Ovary (tissue), 3 donors: ENCODE data around the gene EZR.

Experiments used
- POLR2A ChIP-seq: fragments of 450-650 bp; IDR thresholded peaks from one replicate; pipeline ENCODE4 v1.6.1; 2017; ENCODE audit warnings: antibody characterized with exemption, mild to moderate bottlenecking, moderate library complexity
- TF ChIP-seq, protein P1 (sequence below), 3 donors: fragments of 450-650 bp in 2 of 3; fragments of 200-600 bp in 1 of 3; IDR thresholded peaks; one replicate each; pipeline versions ENCODE4 v1.5.1 to v1.8.0; 2016 to 2022; ENCODE audit warnings: antibody characterized with exemption in 3 of 3, mild to moderate bottlenecking in 1 of 3
- donor health status: DM: no; HTN: no; CAD: no.

DNA sequence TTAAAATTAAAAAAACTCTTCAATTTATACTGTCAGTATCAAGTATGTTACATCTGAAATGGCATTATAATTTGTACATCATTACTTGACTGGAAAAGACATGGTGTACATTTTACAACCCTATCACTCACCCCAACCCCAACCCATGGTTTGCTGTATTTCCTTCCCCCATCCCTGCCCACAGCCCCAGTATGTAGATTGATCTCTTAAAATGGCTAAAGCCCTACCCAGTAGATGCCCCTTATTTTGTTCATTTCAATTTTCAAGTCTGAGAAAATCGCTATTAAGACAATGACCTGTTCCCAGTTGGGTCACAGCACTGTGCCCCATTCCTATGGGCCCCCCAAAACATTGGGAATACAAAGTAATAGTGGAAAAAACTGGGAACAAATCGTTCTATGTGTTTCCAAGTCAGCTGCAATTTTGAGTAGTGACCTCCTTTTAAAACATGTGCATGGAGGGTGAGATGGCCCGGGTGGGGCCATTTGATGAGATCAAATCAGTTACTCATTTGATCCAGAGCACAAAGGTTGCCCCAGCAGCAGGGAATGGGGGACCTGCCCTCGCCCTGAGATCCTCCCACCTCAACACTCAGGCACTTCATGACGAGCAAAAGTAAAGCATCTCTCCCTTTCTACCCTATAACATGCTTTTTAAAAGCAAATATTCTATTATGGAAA, 13.3 kb downstream of the EZR start:
- TF ChIP-seq, protein P1, sequence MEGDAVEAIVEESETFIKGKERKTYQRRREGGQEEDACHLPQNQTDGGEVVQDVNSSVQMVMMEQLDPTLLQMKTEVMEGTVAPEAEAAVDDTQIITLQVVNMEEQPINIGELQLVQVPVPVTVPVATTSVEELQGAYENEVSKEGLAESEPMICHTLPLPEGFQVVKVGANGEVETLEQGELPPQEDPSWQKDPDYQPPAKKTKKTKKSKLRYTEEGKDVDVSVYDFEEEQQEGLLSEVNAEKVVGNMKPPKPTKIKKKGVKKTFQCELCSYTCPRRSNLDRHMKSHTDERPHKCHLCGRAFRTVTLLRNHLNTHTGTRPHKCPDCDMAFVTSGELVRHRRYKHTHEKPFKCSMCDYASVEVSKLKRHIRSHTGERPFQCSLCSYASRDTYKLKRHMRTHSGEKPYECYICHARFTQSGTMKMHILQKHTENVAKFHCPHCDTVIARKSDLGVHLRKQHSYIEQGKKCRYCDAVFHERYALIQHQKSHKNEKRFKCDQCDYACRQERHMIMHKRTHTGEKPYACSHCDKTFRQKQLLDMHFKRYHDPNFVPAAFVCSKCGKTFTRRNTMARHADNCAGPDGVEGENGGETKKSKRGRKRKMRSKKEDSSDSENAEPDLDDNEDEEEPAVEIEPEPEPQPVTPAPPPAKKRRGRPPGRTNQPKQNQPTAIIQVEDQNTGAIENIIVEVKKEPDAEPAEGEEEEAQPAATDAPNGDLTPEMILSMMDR (IDR thresholded peaks at IDR 0.05), result no peak
- TF ChIP-seq POLR2A, result no peak
